IMR-90 (cell line): ENCODE measurements around the gene MAB21L4. TPM values are rescaled to one million over a fixed set of nuclear protein-coding genes. Genes with fewer than 3 reads are reported as not detected.

Source experiments
- ATAC-seq: fragments of 200-7000 bp; cut with Tn5 transposase; 2 replicates; pipeline ENCODE4 v1.9.1; 2020; ENCODE audit warnings: low read depth, mild to moderate bottlenecking, moderate library complexity
- BruUV-seq: library from RNA; stranded (reverse); fragments of 400-500 nt; replicated peaks from 2 replicates; lab custom pipeline; 2021; lab: Mats Ljungman, UMichigan
- CTCF ChIA-PET: fragments of 300-600 bp; formaldehyde crosslinking; extraction: SDS; loops from one replicate; lab custom pipeline; 2021; ENCODE audit warnings: antibody characterized with exemption; lab: Yijun Ruan, JAX
- POLR2A ChIA-PET: fragments of 300-600 bp; sonication (Branson Sonifier 250); formaldehyde crosslinking; loops from one replicate; lab custom pipeline; 2022; ENCODE audit warnings: antibody characterized with exemption; ENCODE audit not compliant: unreplicated experiment; lab: Charles Lee
- DNase-seq: peaks from one replicate; pipeline ENCODE4 v3.0.0; 2013
- H2AFZ ChIP-seq: replicated peaks from 2 replicates; pipeline ENCODE3; 2013; ENCODE audit warnings: low read length, mild to moderate bottlenecking; ENCODE audit not compliant: poor library complexity
- H2AK5ac ChIP-seq: 2 replicates; pipeline ENCODE4 v1.6.1; 2013; ENCODE audit warnings: low read depth, low read length, inconsistent platforms
- H2AK9ac ChIP-seq: replicated peaks from 2 replicates; pipeline ENCODE3; 2013; ENCODE audit warnings: mild to moderate bottlenecking, low read depth, low read length, moderate library complexity; ENCODE audit not compliant: poor library complexity
- H2BK120ac ChIP-seq: 2 replicates; pipeline ENCODE4 v1.6.1; 2013; ENCODE audit warnings: low read depth, low read length, inconsistent platforms
- H2BK15ac ChIP-seq: 3 replicates; pipeline ENCODE4 v1.6.1; 2013; ENCODE audit warnings: low read depth, low read length, inconsistent platforms
- H2BK20ac ChIP-seq: 2 replicates; pipeline ENCODE4 v1.6.1; 2013; ENCODE audit warnings: low read depth, mild to moderate bottlenecking, inconsistent platforms, low read length, moderate library complexity
- H2BK5ac ChIP-seq: 2 replicates; pipeline ENCODE4 v1.6.1; 2013; ENCODE audit warnings: mild to moderate bottlenecking, low read depth, low read length, inconsistent platforms; ENCODE audit not compliant: poor library complexity, severe bottlenecking
- H3K14ac ChIP-seq: replicated peaks from 2 replicates; pipeline ENCODE4 v1.6.1; 2013; ENCODE audit warnings: low read depth, low read length, inconsistent platforms
- H3K18ac ChIP-seq: 2 replicates; pipeline ENCODE4 v1.6.1; 2013; ENCODE audit warnings: low read depth, low read length, control low read depth
- H3K23ac ChIP-seq: 2 replicates; pipeline ENCODE4 v1.6.1; 2013; ENCODE audit warnings: low read depth, low read length, inconsistent platforms
- H3K27ac ChIP-seq: 2 replicates; pipeline ENCODE4 v1.5.1; 2013; ENCODE audit warnings: mild to moderate bottlenecking, control low read depth, low read length; ENCODE audit not compliant: insufficient read depth
- H3K27me3 ChIP-seq: 2 replicates; pipeline ENCODE4 v1.6.1; 2013; ENCODE audit warnings: low read length; ENCODE audit not compliant: control insufficient read depth, insufficient read depth
- H3K36me3 ChIP-seq: 2 replicates; pipeline ENCODE4 v1.6.1; 2013; ENCODE audit warnings: low read length, mixed read lengths; ENCODE audit not compliant: control insufficient read depth, insufficient read depth
- H3K4ac ChIP-seq: 2 replicates; pipeline ENCODE4 v1.6.1; 2013; ENCODE audit warnings: low read depth, low read length, inconsistent platforms
- H3K4me1 ChIP-seq: 2 replicates; pipeline ENCODE4 v1.6.1; 2013; ENCODE audit warnings: low read length, mixed read lengths; ENCODE audit not compliant: control insufficient read depth, insufficient read depth
- H3K4me2 ChIP-seq: 2 replicates; pipeline ENCODE4 v1.6.1; 2013; ENCODE audit warnings: low read depth, mild to moderate bottlenecking, control low read depth, low read length, moderate library complexity
- H3K4me3 ChIP-seq: 2 replicates; pipeline ENCODE4 v1.5.1; 2013; ENCODE audit warnings: low read depth, mild to moderate bottlenecking, control low read depth, low read length, moderate library complexity; ENCODE audit not compliant: insufficient read depth
- H3K56ac ChIP-seq: 2 replicates; pipeline ENCODE4 v1.6.1; 2013; ENCODE audit warnings: low read length, inconsistent platforms; ENCODE audit not compliant: insufficient read depth; ENCODE audit errors: extremely low read depth
- H3K79me1 ChIP-seq, 2 experiments: 2 replicates each; pipeline ENCODE4 v1.6.1; 2013; ENCODE audit warnings: low read length in 2 of 2, inconsistent platforms in 1 of 2, low read depth in 1 of 2
- H3K9ac ChIP-seq: 2 replicates; pipeline ENCODE4 v1.6.1; 2013; ENCODE audit warnings: low read depth, low read length, control low read depth
- H3K9me1 ChIP-seq: 2 replicates; pipeline ENCODE4 v1.6.1; 2013; ENCODE audit warnings: low read length, inconsistent platforms; ENCODE audit not compliant: insufficient read depth
- H3K9me3 ChIP-seq: 2 replicates; pipeline ENCODE4 v1.6.1; 2013; ENCODE audit warnings: low read length; ENCODE audit not compliant: control insufficient read depth, insufficient read depth
- H4K20me1 ChIP-seq: 2 replicates; pipeline ENCODE4 v1.6.1; 2013; ENCODE audit warnings: low read length, inconsistent platforms; ENCODE audit not compliant: insufficient read depth
- H4K5ac ChIP-seq: 2 replicates; pipeline ENCODE4 v1.6.1; 2013; ENCODE audit warnings: mild to moderate bottlenecking, low read depth, low read length, control low read depth
- H4K8ac ChIP-seq, 2 experiments: 2 replicates each; pipeline ENCODE4 v1.6.1; 2013; ENCODE audit warnings: low read depth in 2 of 2, low read length in 2 of 2, control low read depth in 1 of 2, inconsistent platforms in 1 of 2
- H4K91ac ChIP-seq: 2 replicates; pipeline ENCODE4 v1.6.1; 2013; ENCODE audit warnings: low read depth, low read length, inconsistent platforms; ENCODE audit not compliant: insufficient read depth
- BHLHE40 ChIP-seq: fragments of 150-350 bp; IDR thresholded peaks from 2 replicates; pipeline ENCODE4 v1.6.1; 2016; ENCODE audit warnings: mild to moderate bottlenecking, low read depth, low read length
- CEBPB ChIP-seq: IDR thresholded peaks from 2 replicates; pipeline ENCODE4 v1.6.1; 2012; ENCODE audit warnings: low read depth, low read length, improper control_type of control experiment
- CHD1 ChIP-seq: IDR thresholded peaks from 2 replicates; pipeline ENCODE4 v1.6.1; 2012; ENCODE audit warnings: low read depth, low read length, improper control_type of control experiment
- CTCF ChIP-seq: conservative IDR thresholded peaks from 2 replicates; pipeline ENCODE4 v1.5.1; 2012; ENCODE audit warnings: mild to moderate bottlenecking, low read depth, low read length, improper control_type of control experiment
- FOS ChIP-seq: fragments of 150-350 bp; IDR thresholded peaks from 2 replicates; pipeline ENCODE4 v1.6.1; 2016; ENCODE audit warnings: low read depth, low read length
- MAFK ChIP-seq: IDR thresholded peaks from 2 replicates; pipeline ENCODE4 v1.6.1; 2012; ENCODE audit warnings: low read depth, low read length, improper control_type of control experiment
- MAZ ChIP-seq: IDR thresholded peaks from 2 replicates; pipeline ENCODE4 v1.6.1; 2012; ENCODE audit warnings: low read depth, mild to moderate bottlenecking, low read length, improper control_type of control experiment, moderate library complexity, borderline replicate concordance
- MXI1 ChIP-seq: IDR thresholded peaks from 2 replicates; pipeline ENCODE4 v1.6.1; 2012; ENCODE audit warnings: low read depth, mild to moderate bottlenecking, low read length, moderate library complexity, borderline replicate concordance
- NFE2L2 ChIP-seq: fragments of 150-350 bp; IDR thresholded peaks from 2 replicates; pipeline ENCODE4 v1.6.1; 2016; ENCODE audit warnings: low read depth, mild to moderate bottlenecking, low read length
- POLR2A ChIP-seq: IDR thresholded peaks from 2 replicates; pipeline ENCODE4 v1.6.1; 2012; ENCODE audit warnings: mild to moderate bottlenecking, low read depth, low read length
- RAD21 ChIP-seq: IDR thresholded peaks from 2 replicates; pipeline ENCODE4 v1.6.1; 2012; ENCODE audit warnings: low read length, improper control_type of control experiment
- RCOR1 ChIP-seq: IDR thresholded peaks from 2 replicates; pipeline ENCODE4 v1.6.1; 2012; ENCODE audit warnings: mild to moderate bottlenecking, low read length, improper control_type of control experiment; ENCODE audit not compliant: insufficient replicate concordance
- RFX5 ChIP-seq: IDR thresholded peaks from 2 replicates; pipeline ENCODE4 v1.8.0; 2012; ENCODE audit warnings: low read depth, mild to moderate bottlenecking, low read length, moderate library complexity
- SMC3 ChIP-seq: fragments of 150-350 bp; IDR thresholded peaks from 2 replicates; pipeline ENCODE4 v1.6.1; 2016; ENCODE audit warnings: low read depth, mild to moderate bottlenecking, antibody characterized with exemption, low read length, moderate library complexity
- WGBS, 2 experiments: methylation state at CpG; one replicate each; pipeline versions ENCODE4 v1.1.5 to v1.1.7; 2013; ENCODE audit warnings: missing lambda C conversion rate in 2 of 2; ENCODE audit not compliant: insufficient read length in 1 of 2; ENCODE audit errors: extremely low coverage in 2 of 2; 5-methylcytosine and 5-hydroxymethylcytosine counted together
- dilution Hi-C: fragments of 300-500 bp; cut with HindIII; formaldehyde crosslinking; loops from one replicate; pipeline ENCODE4 v1.14.3; 2018; ENCODE audit warnings: low sequenced_read_pairs; ENCODE audit not compliant: unreplicated experiment
- in situ Hi-C: fragments of 300-500 bp; cut with MboI; formaldehyde crosslinking; loops from 3 replicates; pipeline ENCODE4 v1.14.3; 2019; ENCODE audit warnings: low sequenced_read_pairs, inconsistent platforms, mixed read lengths
- intact Hi-C: fragments of 100-400 bp; cut with micrococcal nuclease; formaldehyde crosslinking; loops from 2 replicates; pipeline ENCODE4 v1.10.0; 2022
- polyA plus RNA-seq, 3 experiments: library from polyadenylated mRNA; depleted of rRNA; stranded (reverse); fragments of >200 nt; gene quantifications; 2 replicates each; pipeline ENCODE4 v1.2.3, GENCODE V29; 2012; ENCODE audit warnings: low replicate concordance in 1 of 3
- total RNA-seq: library from RNA; depleted of rRNA; stranded (reverse); fragments of >200 nt; gene quantifications from 2 replicates; pipeline ENCODE4 v1.2.3, GENCODE V29; 2012
- TF ChIP-seq, protein P1 (sequence below): fragments of 150-350 bp; IDR thresholded peaks from 2 replicates; pipeline ENCODE4 v1.6.1; 2016; ENCODE audit warnings: low read depth, mild to moderate bottlenecking, low read length, moderate library complexity, borderline replicate concordance

MAB21L4 gene
- total and polyA plus RNA-seq, 2 of the 4 experiments (the other 2 are of a cell fraction) = not detected

DNA sequence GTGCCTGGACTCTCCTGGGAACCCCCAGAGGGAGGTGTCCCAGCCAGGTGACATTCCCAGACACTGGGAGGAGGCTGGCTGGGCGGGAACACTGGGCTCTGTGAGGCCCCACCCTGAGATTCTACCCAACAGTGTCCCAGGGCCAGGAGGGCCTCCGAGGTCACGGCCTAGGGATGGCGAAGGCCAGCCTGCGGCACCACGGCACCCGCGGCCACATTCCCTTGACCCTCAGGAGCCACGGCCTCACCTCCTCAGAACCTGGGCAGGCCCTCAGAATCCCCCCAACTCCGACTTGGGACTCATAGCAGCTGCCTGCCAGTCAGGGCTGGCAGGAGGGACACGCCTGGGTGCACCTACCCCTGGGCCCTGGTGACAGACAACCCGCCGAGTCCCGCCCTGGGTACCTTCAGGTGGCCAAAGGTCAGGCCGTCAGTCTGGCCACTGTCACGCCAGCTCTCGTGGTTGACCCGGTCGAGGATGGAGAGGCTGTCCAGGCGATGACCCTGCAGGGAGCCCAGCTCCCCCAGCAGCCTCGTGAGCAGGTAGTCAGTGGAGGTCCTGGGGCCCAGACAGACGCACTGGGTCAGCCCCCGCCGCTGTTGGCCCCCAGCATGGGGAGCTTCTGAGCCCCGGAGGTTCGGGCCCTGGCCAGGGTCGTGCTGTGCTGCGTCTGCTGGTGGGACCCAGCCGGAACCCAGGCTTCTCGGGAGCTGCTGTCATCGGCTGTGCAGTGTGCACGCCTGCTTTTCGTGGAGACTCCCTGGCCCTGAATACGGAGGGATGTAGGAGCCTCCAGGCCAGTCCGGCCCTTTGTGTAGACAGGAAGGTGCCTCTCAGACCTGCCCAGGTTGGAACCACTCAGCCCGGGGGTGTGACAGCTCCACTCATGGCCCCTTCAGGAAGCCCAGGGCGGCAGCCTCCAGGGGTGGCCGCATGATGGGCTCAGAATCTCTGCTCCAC is 6.1 kb downstream of the MAB21L4 start:
- Histone ChIP-seq H3K4me3 (no peak overlapping the region), H2AFZ (no peak overlapping the region), H3K36me3 (no peaks in the 10 kb centered on the region), H3K4me1 (no peaks in the 10 kb centered on the region; the same call in 1 of the 2 replicates), H3K9me3 (no peaks in the 10 kb centered on the region), H3K18ac (no peak overlapping the region), H4K8ac (no peak overlapping the region), H2BK20ac (no peak overlapping the region), H3K4me2 (no peak overlapping the region), H3K27me3 (peaks cover 4% of the 10 kb centered on the region; the same call in 1 of the 2 replicates), H3K79me1 (no peaks in the 10 kb centered on the region), H3K23ac (no peak overlapping the region), H3K14ac (no peak overlapping the region), H4K20me1 (no peaks in the 10 kb centered on the region), H4K91ac (no peak overlapping the region), H3K9ac (no peak overlapping the region), H4K5ac (no peak overlapping the region), H3K27ac (no peak overlapping the region), H2BK5ac (no peak overlapping the region), H2BK15ac (no peak overlapping the region), H2AK9ac (no peak overlapping the region), H2BK120ac (no peak overlapping the region), H2AK5ac (no peak overlapping the region), H3K4ac (no peak overlapping the region), H3K56ac (no peak overlapping the region), H3K9me1 (no peaks in the 10 kb centered on the region)
- 82% methylated on average over 26 of the region's 38 CpGs; no CpG with 5 or more reads in 1 of the 2 experiments for WGBS, 2 experiments
- intact Hi-C loops = no loop called here
- ATAC-seq (no peak), DNase-seq (no peak)
- CTCF ChIA-PET = no interaction called here
- BruUV-seq = no TSS peak
- in situ Hi-C loops = no loop called here
- POLR2A ChIA-PET = no interaction called here
- dilution Hi-C loops = no loop called here
- TF ChIP-seq POLR2A (no peak), MXI1 (no peak), NFE2L2 (no peak), SMC3 (no peak), RCOR1 (no peak), MAZ (no peak), CEBPB (no peak), CTCF (no peak), RAD21 (no peak), CHD1 (no peak), FOS (no peak), RFX5 (no peak), MAFK (no peak), BHLHE40 (no peak)
- TF ChIP-seq, protein P1, sequence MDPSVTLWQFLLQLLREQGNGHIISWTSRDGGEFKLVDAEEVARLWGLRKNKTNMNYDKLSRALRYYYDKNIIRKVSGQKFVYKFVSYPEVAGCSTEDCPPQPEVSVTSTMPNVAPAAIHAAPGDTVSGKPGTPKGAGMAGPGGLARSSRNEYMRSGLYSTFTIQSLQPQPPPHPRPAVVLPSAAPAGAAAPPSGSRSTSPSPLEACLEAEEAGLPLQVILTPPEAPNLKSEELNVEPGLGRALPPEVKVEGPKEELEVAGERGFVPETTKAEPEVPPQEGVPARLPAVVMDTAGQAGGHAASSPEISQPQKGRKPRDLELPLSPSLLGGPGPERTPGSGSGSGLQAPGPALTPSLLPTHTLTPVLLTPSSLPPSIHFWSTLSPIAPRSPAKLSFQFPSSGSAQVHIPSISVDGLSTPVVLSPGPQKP = no peak
